ENCODE results near the gene PYGB.

Gene PYGB

GRCh38 chr20:25271486-25272222, 23.8 kb downstream of the PYGB start:
- no peak for DNase-seq (ENCODE audit: low read depth)

GRCh38 chr20:25272223-25273000, 24.5 kb downstream of the PYGB start:
- no peak for DNase-seq (ENCODE audit: low read depth)

GRCh38 chr20:25273046-25273445, 25.2 kb downstream of the PYGB start:
- DNase-seq (ENCODE audit: low read depth): no peak

- no peak for DNase-seq (ENCODE audit: low read depth)
These were observed 25.9 kb downstream of the PYGB start for GRCh38 chr20:25273541-25274358.

DNA sequence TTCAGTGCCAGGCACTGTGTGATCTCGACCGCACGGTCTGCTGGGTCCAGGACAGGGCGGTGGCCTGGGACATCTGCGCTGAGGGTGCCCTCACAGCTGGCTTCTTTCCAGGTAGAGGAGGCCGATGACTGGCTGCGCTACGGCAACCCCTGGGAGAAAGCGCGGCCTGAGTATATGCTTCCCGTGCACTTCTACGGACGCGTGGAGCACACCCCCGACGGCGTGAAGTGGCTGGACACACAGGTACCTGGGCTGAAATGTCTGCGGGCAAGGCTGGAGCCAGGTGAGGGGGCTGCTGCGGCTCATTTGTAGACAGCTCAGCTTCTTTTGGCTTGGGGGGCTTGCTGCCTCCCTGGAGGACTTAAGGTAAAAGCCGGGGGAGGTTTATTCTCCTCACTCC, 26.6 kb downstream of the PYGB start:
- no peak for DNase-seq (ENCODE audit: low read depth)

GRCh38 chr20:25274891-25275812, 27.3 kb downstream of the PYGB start:
- DNase-seq (ENCODE audit: low read depth): no peak

DNA sequence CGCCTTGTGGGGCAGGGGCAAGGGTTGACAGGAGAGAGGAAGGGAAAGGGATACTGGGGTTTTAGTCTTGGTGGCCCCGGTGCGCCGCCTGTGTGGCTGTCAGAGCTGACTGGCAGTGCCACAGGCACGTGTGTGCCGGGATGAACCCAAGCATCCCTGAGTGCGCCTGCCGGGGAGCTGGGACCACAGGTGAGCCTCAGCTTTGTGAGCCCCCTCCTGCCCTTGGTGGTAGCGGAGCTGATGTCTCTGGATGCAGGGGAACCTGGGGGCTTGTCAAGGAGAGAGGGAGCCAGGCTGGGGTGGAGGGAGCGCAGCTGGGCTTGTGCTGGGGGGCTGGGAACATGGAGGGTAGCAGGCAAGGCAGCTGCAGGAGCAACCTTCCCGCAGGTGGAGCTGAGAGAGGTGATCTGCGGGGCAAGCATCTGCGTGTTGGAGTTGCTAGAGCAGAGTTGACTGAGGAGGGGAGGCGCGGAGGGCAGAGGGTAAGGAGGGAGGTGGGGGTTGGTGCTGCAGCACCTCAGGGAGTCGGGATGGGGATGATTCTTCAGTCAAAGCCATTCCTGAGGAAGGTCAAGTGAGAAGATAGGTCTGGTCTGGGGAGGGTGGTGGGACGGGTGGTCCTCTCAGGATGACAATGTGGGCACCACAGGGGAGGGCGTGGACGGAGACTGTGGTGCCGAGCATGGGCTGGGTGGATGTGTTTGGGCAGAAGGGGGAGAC, 28.1 kb downstream of the PYGB start:
- DNase-seq (ENCODE audit: low read depth): no peak

GRCh38 chr20:25276533-25277050, 28.7 kb downstream of the PYGB start:
- no peak for DNase-seq (ENCODE audit: low read depth)

- no peak for DNase-seq (ENCODE audit: low read depth)
These were observed 29.3 kb downstream of the PYGB start for GRCh38 chr20:25277051-25277801.

DNA sequence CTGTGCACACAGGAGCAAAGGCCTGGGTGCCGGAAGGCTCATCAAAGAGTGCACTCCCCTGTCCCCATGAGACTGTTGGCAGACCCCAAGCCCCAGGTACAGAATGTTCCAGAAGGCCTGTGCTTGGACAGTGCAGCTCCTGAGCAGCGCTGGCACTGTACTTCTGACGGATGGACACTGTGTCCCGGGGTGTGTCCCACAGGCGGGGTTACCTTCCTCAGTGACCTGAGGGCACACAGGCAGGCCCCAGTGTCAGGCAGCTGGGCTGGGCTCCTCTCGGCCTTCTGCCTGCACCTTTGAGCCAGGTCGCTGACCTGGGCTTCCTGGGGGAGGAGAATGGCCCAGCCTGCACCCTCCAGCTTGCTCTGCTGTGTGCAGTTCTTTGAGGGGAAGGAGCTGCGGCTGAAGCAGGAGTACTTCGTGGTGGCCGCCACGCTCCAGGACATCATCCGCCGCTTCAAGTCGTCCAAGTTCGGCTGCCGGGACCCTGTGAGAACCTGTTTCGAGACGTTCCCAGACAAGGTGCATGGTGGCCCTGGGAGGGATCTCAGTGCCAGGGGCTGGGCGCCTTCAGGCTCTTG, 30.1 kb downstream of the PYGB start:
- DNase-seq (ENCODE audit: low read depth): no peak

GRCh38 chr20:25278636-25279361, 30.9 kb downstream of the PYGB start:
- DNase-seq (ENCODE audit: low read depth): no peak

DNA sequence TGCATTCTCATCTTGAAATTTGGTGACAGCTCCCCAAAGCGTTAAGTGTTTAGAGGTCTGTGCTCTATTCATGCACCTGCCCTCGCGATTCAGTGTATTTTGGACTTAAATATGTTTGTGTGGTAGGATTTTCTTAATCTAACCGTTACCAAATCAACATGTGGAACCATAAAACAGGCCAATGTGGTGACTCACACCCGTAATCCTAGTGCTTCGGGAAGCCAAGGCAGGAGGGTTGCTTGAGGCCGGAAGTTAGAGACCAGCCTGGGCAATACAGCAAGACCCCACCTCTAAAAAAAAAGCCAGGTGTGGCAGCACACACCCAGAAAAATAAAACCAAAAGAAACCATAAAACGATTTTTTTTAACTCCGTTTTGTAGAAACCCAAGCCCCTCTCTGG, 31.5 kb downstream of the PYGB start:
- no peak for DNase-seq (ENCODE audit: low read depth)

DNA sequence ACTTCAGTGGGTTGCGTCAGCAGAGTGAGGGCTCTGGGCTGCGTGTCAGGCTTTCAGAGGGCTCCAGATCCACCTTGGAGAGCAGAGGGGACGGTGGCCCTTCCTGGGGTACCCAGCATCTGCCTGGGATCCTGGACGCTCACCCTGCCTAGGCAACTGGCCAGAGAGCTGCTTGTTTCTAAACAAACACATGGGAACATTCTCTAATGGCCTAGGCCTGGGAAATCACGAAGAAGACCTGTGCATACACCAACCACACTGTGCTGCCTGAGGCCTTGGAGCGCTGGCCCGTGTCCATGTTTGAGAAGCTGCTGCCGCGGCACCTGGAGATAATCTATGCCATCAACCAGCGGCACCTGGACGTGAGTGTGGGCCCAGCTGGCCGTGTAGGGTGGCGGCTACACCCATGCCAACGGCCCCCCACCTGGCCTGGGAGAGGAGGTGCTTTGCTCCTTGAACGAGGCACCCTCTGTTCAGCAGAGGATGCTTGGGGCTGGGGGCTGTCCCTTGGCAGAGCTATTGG, 32.2 kb downstream of the PYGB start:
- DNase-seq (ENCODE audit: low read depth): no peak

- no peak for DNase-seq (ENCODE audit: low read depth)
These were observed 33.0 kb downstream of the PYGB start for GRCh38 chr20:25280574-25281535.

DNA sequence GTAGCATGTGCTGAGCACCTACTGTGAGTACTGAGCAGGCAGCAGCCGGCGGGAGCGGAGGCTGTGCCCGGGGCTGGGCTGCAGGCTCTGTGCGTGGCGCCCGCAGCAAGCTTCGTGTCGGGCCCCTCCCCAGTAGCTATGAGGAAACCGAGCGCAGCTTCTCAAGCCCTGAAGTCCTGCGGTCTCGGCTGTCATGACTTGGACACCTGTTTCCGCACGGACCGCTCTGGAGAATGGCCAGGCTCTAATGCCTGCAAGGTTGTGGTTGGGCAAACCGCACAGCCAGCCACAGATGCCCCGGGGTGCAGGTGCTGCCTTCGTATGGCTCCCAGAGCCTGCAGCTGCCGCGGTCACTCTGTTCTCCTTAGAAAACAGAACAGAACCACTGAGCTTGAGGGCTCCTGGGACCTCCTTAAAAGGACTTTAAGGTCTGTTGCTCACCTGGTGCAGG, 33.7 kb downstream of the PYGB start:
- no peak for DNase-seq (ENCODE audit: low read depth)

GRCh38 chr20:25282034-25282781, 34.3 kb downstream of the PYGB start:
- DNase-seq (ENCODE audit: low read depth): no peak

DNA sequence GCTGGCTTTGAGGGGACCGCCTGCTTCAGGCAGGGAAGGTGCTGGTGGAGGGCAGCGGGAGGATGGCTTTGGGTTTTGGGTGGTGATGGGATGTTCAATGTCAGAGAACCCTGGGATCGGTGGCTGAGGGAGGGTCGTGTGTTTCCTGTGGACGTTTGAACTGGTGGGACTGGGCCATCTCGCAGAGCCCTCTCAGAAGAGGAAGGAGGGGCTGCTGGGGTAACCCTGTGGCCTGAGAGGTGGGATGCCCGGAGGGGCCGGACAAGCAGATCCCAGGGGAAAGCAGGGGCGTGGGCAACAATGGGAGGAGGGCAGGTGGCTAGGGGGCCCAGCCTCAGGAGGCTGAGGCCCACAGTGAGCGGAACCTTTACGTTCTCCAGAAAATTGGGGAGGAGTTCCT, 34.9 kb downstream of the PYGB start:
- no peak for DNase-seq (ENCODE audit: low read depth)

All from stimulated activated CD8-positive, alpha-beta memory T cell treated with anti-CD3 and anti-CD28 coated beads, Interleukin-15, amount 100 ng/mL, for 24 hours (primary cell).